Motor neuron (in vitro differentiated cells): ENCODE measurements around the gene OPCML. TPM values are rescaled to one million over a fixed set of nuclear protein-coding genes. Genes with fewer than 3 reads are reported as not detected.
A peak's percentile ranks its signal among the peaks of the same experiment; 100 is the strongest.

ENCODE experiments used
- ATAC-seq, 8 experiments: fragments of 200-7000 bp; cut with Tn5 transposase; replicated peaks in 6 of 8; 2 replicates each; pipeline ENCODE4 v1.8.0; 2021; ENCODE audit warnings: mild to moderate bottlenecking in 8 of 8, moderate library complexity in 8 of 8
- H3K27ac ChIP-seq, 2 donors: fragments of 250-450 bp; sonication (Bioruptor Pico); 2 replicates each; pipeline ENCODE4 v1.9.0; 2021; ENCODE audit warnings: antibody characterized with exemption in 2 of 2, mild to moderate bottlenecking in 2 of 2, moderate library complexity in 1 of 2
- H3K4me1 ChIP-seq, 2 donors: fragments of 250-450 bp; sonication (Bioruptor Pico); replicated peaks in 1 of 2; 2 replicates each; pipeline ENCODE4 v1.6.1; 2021; ENCODE audit warnings: antibody characterized with exemption in 2 of 2, mild to moderate bottlenecking in 2 of 2, moderate library complexity in 1 of 2
- H3K4me3 ChIP-seq, 5 donors: fragments of 250-450 bp; sonication (Bioruptor Pico); 2 replicates each; pipeline ENCODE4 v1.9.0; 2021; ENCODE audit warnings: antibody characterized with exemption in 5 of 5, mild to moderate bottlenecking in 5 of 5, moderate library complexity in 4 of 5
- WGBS, 10 experiments: fragments of 450-650 bp; shearing (Covaris generic); methylation state at CpG; one replicate each; pipeline ENCODE4 v1.0.0; 2022; 5-methylcytosine and 5-hydroxymethylcytosine counted together
- in situ Hi-C, 9 experiments: fragments of 400-800 bp; cut with MboI; loops; one replicate each; pipeline ENCODE4 v1.15.0; 2021; ENCODE audit warnings: low sequenced_read_pairs in 9 of 9, low pct_unique_long_range_greater_than_20kb in 2 of 9; ENCODE audit not compliant: unreplicated experiment in 9 of 9
- total RNA-seq, 8 experiments: library from RNA; unstranded; fragments of 300-600 nt; gene quantifications; 2 replicates each; pipeline versions ENCODE4 v1.2.3 to v1.2.4, GENCODE V29; 2022

OPCML gene
- total RNA-seq, 8 experiments from 2014 or later: 0.40 to 20.1 (median 7.2) TPM

DNA sequence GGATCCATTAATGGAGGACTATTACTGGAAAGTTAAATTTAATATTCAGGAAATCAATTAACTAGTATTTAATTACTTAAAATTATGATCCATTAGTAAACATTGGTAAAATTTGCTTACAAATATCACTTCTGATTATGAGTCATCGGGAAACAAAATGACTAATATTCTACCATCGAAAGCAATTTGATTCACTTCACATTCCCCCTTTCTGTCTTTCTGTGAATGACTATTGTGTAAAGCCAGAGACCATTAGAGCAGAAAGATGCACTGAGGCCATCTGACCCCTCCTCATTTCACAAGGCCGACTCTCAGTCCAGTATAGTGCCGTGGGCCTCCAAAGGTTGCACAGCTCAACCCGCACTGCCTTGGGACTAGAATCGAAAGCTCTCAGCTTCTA, 619.0 kb downstream of the OPCML start:
- Histone ChIP-seq H3K4me3 (no peak overlapping the region), H3K4me1 (peaks cover 24 to 35% of the 10 kb centered on the region in 2 donors), H3K27ac (no peak overlapping the region)
- WGBS, 10 experiments: 20 to 100% (median 93%) methylated on average over 1 to 4 of the region's 6 CpGs; no CpG with 5 or more reads in 2 of the 10 experiments
- ATAC-seq: no peak
- in situ Hi-C loops: no loop called here

DNA sequence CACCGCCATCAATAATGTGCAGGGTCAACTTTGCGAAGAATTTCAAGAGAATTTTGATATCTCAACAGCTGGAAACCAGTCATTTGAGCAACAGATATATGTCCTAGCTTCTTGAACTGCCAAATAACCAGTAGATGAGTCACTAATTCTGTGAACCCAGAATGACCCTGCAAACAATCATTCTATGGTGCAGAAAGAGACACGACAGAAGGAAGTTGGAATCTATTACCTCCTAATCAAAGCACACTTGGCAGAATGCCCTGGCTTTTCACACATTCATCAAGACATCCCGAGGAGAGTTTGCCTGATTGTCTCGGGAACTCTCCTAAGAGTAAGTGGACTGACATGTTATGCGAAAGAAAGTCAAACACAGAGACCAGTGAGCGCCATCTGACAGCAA, 621.1 kb downstream of the OPCML start:
- 0 to 67% (median 36%) methylated on average over 1 to 7 of the region's 7 CpGs; no CpG with 5 or more reads in 1 of the 10 experiments for WGBS, 10 experiments
- H3K27ac ChIP-seq: no peak overlapping the region

GRCh38 chr11:132910011-132910760, 622.1 kb downstream of the OPCML start:
- 0 to 75% (median 55%) methylated on average over 1 to 17 of the region's 18 CpGs for WGBS, 10 experiments
- no peak overlapping the region for H3K4me3 ChIP-seq
- H3K27ac ChIP-seq: peak overlapping the region in 1 of 2 donors; percentile 73
- in situ Hi-C loops: no loop called here
- ATAC-seq: peak in 5 of 8 experiments; percentile 22 to 50 (median 43)
- peaks cover 24 to 34% of the 10 kb centered on the region in 2 donors for H3K4me1 ChIP-seq

More for the DNA sequence above, 621.1 kb downstream of the OPCML start:
- ATAC-seq: peak in 7 of 8 experiments; percentile 54 to 94 (median 88)
- no peak overlapping the region for H3K4me3 ChIP-seq
- in situ Hi-C loops: no loop called here
- peaks cover 24 to 29% of the 10 kb centered on the region in 2 donors for H3K4me1 ChIP-seq

GRCh38 chr11:132909021-132909606, 623.2 kb downstream of the OPCML start:
- in situ Hi-C loops: no loop called here
- WGBS, 10 experiments: 0 to 100% (median 90%) methylated on average over 1 to 6 of the region's 8 CpGs; no CpG with 5 or more reads in 5 of the 10 experiments
- Histone ChIP-seq H3K4me3 (no peak overlapping the region), H3K27ac (peak overlapping the region in 1 of 2 donors; percentile 73), H3K4me1 (peaks cover 27 to 41% of the 10 kb centered on the region in 2 donors)
- no peak for ATAC-seq

- WGBS, 10 experiments: 59 to 100% (median 96%) methylated on average over 2 to 4 of the region's 4 CpGs; no CpG with 5 or more reads in 2 of the 10 experiments
- no peak overlapping the region for H3K27ac ChIP-seq
- H3K4me1 ChIP-seq: peaks cover 27 to 41% of the 10 kb centered on the region in 2 donors
- no peak for ATAC-seq
- H3K4me3 ChIP-seq: no peak overlapping the region
- in situ Hi-C loops: no loop called here
These were observed 623.9 kb downstream of the OPCML start for GRCh38 chr11:132908414-132908810.

DNA sequence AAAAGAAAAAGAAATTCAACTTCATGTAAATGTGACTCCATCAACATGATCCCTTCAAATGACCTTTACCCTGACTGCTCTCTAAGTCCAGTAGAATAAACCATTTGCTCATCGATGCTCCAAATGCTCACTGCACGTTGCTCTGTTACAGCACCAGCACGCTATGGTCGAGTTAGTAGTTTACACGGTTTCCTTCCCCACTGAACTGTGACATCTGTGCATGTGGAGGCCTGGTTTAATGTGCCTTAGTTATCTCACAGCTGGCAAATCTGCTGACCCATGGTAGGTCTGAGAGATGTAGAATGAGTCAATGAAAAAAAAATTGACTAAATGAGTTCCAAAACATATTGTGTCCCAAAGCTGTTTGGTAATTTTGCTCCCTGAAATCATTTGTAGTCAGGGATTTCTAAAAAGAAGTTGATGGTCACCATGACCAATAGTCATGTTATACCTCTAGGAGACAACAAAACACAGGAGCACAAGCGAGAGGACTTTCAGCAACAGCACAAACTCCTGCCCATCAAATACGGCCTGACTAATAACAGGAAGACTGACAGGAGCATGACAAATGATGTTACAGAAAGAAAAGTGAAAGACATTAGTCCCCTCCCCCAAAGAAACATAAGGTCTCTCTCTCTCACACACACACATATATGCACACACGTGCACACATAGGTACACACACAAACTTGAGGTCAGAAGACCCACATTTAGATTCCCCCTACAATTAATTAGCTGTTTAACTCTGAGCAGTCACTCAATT, 624.5 kb downstream of the OPCML start:
- Histone ChIP-seq H3K4me1 (peaks cover 27 to 43% of the 10 kb centered on the region in 2 donors), H3K27ac (no peak overlapping the region), H3K4me3 (no peak overlapping the region)
- in situ Hi-C loops: no loop called here
- no peak for ATAC-seq
- WGBS, 10 experiments: 44 to 100% (median 92%) methylated on average over 3 to 8 of the region's 8 CpGs; no CpG with 5 or more reads in 2 of the 10 experiments

DNA sequence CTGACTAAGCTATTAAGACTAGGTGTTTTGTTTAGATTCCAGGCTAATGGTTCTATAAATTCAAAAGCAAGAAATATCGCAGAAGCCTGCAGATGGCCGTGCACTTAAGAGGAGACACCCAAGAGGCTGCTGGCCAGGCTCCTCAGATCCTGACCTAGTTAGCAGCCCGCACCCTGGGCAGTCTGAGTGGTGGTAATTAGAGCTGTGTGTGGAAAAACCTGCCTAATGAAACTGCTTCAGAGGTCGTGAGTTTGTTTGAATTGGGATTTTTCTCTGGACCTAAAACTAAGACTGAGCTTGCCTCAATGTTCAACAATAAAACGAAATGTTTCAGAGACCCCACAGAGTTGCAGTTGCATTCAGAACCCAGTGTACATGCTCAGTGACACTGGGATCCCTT, 627.7 kb downstream of the OPCML start:
- WGBS, 10 experiments: 10 to 100% (median 60%) methylated on average over 1 to 5 of the region's 5 CpGs; no CpG with 5 or more reads in 2 of the 10 experiments
- in situ Hi-C loops: no loop called here
- Histone ChIP-seq H3K27ac (no peak overlapping the region), H3K4me1 (peaks cover 8 to 37% of the 10 kb centered on the region in 2 donors), H3K4me3 (no peak overlapping the region)
- peak in 1 of 8 experiments; percentile 74 for ATAC-seq

DNA sequence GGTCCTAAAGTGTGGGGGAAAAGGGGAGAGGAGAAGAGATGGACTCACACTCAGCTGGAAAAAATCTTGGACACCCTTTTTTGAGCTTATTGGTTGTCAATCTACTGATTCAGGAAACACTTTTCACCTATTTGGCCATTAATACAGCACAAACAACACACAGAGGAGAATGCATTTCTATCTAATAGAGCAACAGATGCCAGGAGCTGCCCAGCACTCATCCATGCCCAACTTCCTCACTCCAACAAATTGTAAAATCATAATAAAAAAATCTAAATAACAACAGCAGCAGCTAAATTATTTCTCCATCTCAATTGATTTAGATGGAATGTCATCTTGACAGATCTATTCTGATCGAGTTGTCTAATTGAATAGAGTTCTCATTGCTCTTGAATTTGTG, 628.2 kb downstream of the OPCML start:
- ATAC-seq: no peak
- H3K4me1 ChIP-seq: peaks cover 3 to 32% of the 10 kb centered on the region in 2 donors
- H3K27ac ChIP-seq: no peak overlapping the region
- no peak overlapping the region for H3K4me3 ChIP-seq
- 0 to 80% (median 44%) methylated on average over 1 of the region's 1 CpG; no CpG with 5 or more reads in 3 of the 10 experiments for WGBS, 10 experiments
- in situ Hi-C loops: no loop called here

- ATAC-seq: peak in 4 of 8 experiments; percentile 63 to 86 (median 74)
- WGBS, 10 experiments: 25 to 92% (median 59%) methylated on average over 2 to 13 of the region's 14 CpGs
- in situ Hi-C loops: no loop called here
These were observed 630.4 kb downstream of the OPCML start for GRCh38 chr11:132901638-132902471.

DNA sequence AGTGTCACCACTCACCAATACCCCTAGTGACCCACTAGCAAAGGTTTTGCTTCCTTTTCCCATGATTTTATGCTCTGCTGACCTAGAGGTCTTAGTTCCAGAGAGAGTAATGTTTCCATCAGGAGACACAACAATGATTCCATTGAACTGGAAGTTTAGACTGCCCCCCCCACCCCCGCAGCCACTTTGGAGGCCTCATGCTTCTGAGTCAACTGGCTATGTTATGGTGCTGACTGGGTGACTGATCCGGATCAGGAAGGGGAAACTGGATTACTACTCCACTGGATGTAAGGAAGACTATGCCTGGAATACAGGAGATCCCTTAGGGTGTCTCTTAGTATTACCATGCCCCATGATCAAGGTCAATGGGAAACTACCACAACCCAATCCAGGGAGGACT, 633.6 kb downstream of the OPCML start:
- H3K4me1 ChIP-seq: peaks cover 0 to 18% of the 10 kb centered on the region in 2 donors
- in situ Hi-C loops: no loop called here
- no peak overlapping the region for H3K27ac ChIP-seq
- ATAC-seq: no peak
- H3K4me3 ChIP-seq: no peak overlapping the region
- WGBS, 10 experiments: 83 to 92% methylated on average over 2 of the region's 2 CpGs; no CpG with 5 or more reads in 8 of the 10 experiments

More at GRCh38 chr11:132901638-132902471, 630.4 kb downstream of the OPCML start:
- Histone ChIP-seq H3K4me1 (peaks cover 3 to 30% of the 10 kb centered on the region in 2 donors), H3K27ac (no peak overlapping the region), H3K4me3 (no peak overlapping the region)

DNA sequence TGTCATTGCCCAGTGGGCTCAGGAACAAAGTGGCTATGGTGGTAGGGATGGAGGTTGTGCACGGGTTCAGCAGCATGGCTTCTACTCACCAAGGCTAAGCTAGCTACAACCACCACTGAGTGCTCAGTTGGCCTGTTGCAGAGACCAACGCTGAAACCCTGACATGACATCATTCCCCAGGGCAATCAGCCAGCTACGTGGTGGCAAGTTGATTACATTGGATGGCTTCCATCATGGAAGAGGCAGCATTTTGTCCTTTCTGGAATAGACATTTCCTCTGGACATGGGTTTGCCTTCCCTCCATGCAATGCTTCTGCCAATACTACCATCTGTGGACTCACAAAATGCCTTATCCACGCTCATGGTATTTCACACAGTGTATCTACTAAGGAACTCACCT, 634.3 kb downstream of the OPCML start:
- ATAC-seq: no peak
- in situ Hi-C loops: no loop called here
- Histone ChIP-seq H3K4me3 (no peak overlapping the region), H3K27ac (no peak overlapping the region), H3K4me1 (peaks cover 0 to 16% of the 10 kb centered on the region in 2 donors)
- WGBS, 10 experiments: 40 to 100% (median 86%) methylated on average over 1 to 3 of the region's 4 CpGs; no CpG with 5 or more reads in 5 of the 10 experiments

GRCh38 chr11:132895340-132895739, 637.0 kb downstream of the OPCML start:
- H3K27ac ChIP-seq: no peak overlapping the region
- in situ Hi-C loops: no loop called here
- H3K4me3 ChIP-seq: no peak overlapping the region
- ATAC-seq: no peak
- H3K4me1 ChIP-seq: peaks cover 0 to 3% of the 10 kb centered on the region in 2 donors
- 80 to 90% (median 88%) methylated on average over 1 to 2 of the region's 3 CpGs; no CpG with 5 or more reads in 7 of the 10 experiments for WGBS, 10 experiments
